ENCODE data around the gene GRB7.

- TF ChIP-seq CTCF (IDR thresholded peaks at IDR 0.05) (no peak), POLR2A (IDR thresholded peaks at IDR 0.05) (no peak)
Observed at GRCh38 chr17:39724731-39725130, 13.0 kb upstream of the GRB7 start.

Measured in Peyer's patch (tissue), 4 donors.